NCI-H2227 (cell line): ENCODE results near the gene CLOCK.
"Not testable (repeated sequence)": the region's sequence is repeated elsewhere in the genome, so short reads cannot be mapped to it uniquely, and the experiment has no call there.

Source experiments
- DNase-seq: peaks from one replicate; lab custom pipeline; 2025; ENCODE audit not compliant: unreplicated experiment; lab: John Stamatoyannopoulos, UW

The CLOCK gene, protein sequence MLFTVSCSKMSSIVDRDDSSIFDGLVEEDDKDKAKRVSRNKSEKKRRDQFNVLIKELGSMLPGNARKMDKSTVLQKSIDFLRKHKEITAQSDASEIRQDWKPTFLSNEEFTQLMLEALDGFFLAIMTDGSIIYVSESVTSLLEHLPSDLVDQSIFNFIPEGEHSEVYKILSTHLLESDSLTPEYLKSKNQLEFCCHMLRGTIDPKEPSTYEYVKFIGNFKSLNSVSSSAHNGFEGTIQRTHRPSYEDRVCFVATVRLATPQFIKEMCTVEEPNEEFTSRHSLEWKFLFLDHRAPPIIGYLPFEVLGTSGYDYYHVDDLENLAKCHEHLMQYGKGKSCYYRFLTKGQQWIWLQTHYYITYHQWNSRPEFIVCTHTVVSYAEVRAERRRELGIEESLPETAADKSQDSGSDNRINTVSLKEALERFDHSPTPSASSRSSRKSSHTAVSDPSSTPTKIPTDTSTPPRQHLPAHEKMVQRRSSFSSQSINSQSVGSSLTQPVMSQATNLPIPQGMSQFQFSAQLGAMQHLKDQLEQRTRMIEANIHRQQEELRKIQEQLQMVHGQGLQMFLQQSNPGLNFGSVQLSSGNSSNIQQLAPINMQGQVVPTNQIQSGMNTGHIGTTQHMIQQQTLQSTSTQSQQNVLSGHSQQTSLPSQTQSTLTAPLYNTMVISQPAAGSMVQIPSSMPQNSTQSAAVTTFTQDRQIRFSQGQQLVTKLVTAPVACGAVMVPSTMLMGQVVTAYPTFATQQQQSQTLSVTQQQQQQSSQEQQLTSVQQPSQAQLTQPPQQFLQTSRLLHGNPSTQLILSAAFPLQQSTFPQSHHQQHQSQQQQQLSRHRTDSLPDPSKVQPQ

DNA sequence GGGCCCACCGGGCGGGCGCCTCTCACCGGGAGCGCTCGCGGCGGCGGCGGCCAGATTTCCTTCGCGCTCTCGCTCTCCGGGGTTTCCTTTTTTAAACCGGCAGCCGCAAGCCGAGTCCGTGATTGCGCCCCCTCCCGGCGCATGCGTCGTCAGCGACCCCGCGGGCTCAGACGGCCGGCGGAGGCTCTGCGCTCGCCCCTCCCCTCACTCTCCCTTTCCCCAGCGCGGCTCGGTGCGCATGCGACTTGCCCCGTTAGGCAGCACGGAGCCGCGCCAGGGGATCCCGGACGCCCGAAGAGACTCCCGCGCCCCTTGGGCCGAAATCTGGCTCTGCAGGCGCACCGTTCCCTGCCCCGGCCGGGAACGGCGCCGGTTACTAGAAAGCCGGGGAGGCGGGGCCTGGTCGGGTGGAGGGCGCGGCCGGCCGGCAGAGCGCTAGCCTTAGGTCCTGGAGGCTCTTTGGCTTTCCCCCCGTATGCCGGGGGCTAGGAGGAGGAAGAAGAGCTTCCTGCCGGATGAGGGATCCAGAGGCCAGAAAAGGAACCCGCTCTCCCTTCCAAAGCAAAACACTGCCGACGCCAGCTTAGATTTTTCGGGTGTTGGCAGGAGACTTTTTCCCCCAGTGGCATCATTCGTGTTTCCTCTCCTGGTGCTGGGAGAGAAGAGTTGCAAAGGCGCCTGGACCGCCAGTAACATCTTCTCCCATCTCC lies at the start of gene CLOCK:
Gene CLOCK (minus strand): TSS at position 154 of the 710 bp plus-strand sequence. CDS start 64,124 bp downstream, outside the sequence.
- peak; percentile 89 for DNase-seq

DNA sequence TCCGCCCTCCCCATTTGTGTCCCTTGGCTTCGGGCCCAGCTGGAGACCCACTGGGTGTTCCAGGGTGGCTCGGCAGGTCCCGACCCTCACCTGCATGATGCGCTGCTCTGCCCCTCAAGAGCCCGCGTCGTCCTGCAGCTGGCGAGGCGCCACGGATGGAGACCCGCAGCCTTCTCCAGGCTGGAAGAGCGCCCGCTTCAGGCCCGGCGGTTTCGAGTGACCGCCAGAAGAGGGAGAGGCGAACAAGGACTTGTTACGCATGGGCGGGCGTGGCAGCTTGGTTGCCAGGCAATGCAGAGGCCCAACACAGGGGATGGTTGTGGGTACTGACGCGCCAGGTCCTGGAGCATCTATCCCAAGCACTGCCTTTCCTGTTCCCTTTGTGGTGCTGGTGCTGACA lies 45.3 kb upstream of the CLOCK start, which contains the start of gene PDCL2:
Gene PDCL2 (minus strand): TSS at position 232 of the 400 bp plus-strand sequence. CDS start 136 bp downstream, at position 96.
- DNase-seq = no peak

DNA sequence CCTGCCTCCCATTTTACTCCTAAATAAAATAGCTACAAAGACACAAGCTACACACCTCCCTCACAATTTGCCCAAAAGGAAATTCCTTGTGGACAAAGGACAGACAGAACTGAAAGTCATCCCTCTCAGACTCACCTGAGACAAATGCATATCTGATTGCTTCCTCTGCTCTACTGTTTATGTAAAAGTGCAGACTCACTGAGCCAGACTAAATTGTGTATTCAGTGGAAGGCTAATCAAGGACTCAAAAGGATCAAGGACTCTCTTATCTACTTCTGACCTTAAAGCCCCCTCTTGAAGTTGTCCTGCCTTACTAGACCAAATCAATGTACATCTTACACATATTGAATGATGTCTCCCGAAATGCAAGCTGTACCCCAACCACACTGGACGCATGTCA lies 41.5 kb upstream of the CLOCK start:
- DNase-seq = no peak

DNA sequence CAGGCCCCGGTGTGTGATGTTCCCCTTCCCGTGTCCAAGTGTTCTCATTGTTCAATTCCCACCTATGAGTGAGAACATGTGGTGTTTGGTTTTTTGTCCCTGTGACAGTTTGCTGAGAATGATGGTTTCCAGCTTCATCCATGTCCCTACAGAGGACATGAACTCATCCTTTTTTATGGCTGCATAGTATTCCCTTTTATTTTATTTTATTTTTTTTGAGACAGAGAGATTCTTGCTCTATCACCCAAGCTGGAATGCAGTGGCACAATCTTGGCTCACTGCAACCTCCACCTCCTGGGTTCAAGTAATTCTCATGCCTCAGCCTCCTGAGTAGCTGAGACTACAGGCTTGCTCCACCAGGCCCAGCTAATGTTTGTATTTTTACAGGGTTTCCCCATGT lies 36.1 kb upstream of the CLOCK start:
- DNase-seq = not testable (repeated sequence)

DNA sequence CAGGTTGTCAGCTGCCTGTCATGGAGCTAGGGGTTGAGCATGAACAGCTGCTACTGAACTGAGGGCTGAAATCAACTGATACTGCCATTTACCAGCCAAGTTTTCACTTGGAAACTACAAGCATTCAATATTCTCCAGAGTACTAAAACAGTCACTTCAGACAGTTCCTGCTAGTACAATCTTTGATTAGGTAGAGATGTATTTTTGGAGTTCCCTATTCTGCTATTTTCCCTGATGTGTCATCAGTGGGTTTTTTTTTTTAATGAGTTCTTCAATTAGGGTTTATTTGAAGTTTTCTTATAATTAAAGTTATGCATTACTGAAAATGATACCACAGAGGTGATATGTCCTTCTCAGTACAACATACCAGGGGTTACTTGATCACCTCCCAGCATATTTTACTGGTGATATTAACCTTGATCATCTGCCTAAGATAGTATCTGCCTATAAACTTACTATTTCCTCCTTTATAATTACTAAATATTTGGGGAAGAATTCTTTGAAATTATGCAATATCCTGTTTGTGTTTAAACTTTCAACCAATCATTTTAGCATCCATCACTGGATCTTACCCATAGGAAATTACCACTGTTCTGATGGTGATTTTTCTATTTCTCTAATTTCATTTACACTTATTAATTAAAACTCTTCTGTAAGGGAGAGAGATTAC lies 31.8 kb upstream of the CLOCK start:
- DNase-seq = no peak

DNA sequence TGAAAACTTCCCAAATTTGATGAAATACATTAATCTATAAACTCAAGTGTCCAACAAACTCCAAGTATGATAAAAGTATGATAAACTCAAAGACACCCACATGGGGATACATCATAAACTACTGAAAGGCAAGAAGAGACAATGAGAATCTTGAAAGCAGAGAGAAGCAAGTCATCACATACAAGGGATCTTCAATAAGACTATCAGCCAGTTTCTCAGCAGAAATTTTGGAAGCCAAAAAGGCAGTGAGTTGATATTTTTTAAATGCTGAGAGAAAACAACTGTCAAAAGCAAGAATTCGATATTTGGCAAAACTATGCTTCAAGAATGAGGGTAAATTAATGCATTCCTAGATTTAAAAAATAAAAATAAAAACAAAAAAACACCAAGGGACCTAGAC lies 28.8 kb upstream of the CLOCK start:
- no peak for DNase-seq

DNA sequence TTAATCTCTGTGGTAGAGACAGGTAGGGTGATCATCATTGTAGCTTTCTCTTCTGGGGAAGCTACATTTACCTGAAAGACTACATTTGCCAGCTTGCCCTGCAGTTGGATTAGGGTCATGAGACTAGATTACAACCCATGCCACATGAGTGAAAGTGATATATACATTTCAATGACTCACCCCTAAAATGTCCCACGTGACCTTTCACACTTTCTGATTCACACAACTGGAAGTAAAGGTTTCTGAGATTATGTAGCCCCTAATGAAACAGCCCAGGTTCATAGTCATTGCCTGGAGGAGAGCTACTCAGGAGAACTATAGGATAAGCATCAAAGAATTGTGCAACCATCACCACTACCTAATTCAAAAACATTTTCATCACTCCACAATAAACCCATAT lies 27.5 kb upstream of the CLOCK start:
- DNase-seq = no peak

DNA sequence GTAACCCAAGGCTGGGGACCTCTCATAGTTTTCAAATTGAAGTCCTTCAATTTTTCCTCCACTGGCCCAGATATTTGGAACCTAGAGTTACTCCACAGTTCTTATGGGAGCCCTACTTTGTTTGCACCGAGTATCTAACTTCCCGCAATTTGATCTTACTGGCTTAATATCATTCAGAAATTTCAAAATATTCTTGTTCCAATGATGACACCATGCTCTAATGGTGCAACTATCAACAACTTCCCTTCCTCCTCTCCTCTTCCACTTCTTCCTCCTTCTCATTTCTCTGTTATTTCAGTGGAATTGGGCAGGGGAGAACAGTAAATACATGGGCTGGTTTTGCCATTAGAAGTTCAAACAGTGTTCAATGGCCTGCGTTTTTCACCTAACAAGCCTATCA lies 25.1 kb upstream of the CLOCK start:
- no peak for DNase-seq

DNA sequence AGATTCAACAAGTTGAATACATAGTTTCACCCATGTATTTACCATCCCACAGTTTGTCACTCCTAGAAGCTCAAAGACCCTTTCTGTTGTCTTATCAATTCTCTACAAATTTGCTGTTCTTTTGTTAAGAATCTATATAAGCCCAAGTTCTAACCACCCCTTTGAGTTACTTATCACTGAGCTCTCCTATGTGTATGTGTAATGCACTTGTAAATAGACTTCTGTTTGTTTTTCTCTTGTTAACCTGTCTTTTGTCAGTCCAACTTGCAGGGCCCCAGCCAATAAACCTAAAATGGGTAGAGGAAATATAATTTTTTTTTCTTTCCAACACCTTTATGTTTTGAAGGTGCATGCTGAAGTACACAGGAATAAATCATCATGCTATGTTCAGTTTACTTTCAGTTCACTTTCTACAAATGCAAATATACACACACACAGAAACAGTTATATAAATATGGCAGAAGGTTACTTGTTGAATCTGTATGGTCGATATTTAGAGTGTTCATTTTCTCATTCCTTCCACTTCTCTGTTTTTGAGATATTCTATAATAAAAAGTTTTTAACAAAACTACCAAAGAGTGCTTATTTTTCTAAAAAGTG lies 22.3 kb upstream of the CLOCK start:
- DNase-seq = no peak

DNA sequence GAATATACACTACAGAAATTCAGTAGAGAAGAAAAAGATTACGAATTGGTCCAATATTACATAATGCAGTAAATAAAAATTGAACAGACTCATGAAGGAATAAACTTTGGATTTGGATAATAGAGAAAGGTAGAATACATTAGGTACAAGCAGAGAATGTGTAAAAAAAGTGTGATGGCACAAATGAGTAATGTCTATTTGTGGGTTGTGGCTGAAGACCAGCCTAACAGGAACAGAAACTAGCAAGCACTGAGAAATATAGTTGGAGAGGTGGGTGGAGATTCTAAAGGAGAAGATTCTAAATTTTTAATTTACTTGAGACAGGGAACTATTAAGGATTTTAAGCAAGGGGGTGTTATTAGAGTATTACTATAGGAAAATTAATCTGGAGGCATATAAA lies 15.2 kb upstream of the CLOCK start:
- DNase-seq = no peak

DNA sequence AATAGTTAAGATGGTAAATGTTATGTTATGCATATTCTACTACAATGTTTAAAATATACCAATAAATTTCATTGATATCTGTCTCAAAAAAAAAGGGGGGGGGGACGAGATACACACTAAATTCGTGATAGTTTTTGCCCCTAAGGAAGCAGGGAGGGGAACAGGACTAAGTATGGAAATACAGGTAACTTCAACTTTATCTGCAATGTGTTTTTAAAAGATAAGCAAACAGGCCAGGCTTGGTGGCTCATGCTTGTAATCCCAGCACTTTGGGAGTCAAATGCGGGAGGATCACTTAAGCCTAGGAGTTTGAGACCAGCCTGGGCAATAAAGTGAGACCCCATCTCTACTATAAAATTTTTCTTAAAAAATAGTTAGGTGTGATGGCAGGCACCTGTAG lies 13.4 kb upstream of the CLOCK start:
- no peak for DNase-seq

DNA sequence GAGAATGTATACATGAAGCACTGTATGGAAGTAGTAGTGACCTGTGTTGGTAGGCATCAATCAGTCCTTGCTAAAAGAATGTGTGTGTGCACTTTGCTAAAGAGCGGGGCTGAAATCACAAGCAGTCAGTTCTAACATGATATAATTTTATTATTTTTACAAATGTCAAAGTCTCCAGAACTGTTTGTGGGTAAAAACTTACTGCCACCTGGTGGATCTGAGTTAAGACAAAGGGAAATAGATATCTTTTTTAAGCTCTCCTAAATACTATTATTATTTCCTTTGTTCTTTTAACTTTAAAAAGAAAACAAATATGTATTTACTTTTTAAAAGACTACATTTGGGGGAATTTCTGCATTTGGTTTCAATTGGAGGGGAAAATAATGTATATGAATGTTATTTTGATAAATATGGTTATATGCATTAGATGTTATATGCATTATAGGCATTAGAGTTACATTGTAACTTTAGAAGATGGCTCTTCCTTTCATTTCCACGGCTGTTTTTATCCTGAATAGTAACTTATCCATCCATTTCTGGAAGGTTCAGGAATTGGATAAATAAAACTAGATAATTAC lies 7.8 kb upstream of the CLOCK start:
- DNase-seq = no peak

DNA sequence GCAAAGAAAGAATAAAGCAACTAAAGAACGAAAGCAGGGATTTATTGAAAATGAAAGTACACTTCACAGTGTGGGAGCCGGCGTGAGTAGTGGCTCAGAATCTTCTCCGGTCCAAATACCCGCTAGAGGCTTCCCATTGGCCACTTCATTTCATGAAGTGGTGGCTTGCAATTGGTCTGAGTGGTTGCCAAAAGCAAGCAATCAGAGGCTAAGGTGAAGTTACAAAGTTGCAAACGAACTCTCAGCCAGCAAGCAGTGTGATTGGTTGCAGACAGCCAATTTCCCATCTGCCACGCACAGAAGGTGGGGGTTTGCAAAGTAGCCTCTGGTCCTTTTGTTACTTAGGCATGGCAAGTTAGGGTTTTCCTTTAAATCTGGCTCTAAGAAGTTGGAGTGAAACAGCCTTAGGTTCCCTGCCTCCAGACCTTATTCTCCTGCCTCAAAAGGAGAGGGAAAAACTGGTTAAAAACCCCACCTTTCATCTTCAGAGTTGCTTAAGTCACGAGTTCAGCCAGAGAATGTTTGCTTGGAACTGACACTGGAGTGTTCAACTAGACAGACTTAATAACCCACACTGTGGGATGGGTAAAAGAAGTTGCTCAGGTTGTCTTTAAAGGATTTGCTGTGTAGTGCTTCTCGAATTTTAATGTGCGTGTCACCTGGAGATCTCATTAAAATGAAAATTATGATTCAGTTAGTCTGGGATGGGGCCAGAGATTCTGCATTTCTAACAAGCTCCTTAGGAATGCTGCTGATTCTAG lies 6.9 kb upstream of the CLOCK start:
- peak; percentile 24 for DNase-seq

DNA sequence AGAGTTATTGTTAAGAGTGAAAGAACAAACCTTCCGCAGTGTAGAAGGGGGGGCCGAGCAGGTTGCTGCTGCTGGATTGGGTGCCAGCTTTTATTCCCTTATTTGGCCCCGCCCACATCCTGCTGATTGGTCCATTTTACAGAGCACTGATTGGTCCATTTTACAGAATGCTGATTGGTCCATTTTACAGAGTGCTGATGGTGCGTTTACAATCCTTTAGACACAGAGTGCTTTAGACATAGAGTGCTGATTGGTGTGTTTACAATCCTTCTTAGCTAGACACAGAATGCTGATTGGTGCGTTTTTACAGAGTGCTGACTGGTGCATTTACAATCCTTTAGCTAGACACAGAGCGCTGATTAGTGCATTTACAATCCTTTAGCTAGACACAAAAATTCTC lies 5.3 kb upstream of the CLOCK start:
- DNase-seq = not testable (repeated sequence)

DNA sequence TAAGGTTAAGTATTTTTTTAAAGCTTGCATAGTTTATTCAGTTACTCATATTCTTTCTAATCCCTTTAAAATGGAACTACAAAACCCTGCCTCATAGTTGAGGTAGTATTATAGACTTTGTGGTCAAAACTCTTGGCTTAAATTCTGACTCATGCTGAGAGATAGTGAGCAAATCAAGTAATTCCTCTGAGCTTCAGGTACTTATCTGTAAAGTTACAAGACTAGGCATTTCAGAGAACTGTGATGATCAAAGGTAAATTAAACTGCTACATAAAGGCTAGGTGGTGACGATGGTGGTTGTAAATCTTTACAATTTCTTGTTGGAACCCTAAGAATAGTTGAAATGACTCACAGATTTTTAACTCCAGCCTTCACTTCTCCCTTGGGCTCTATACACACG lies 3.2 kb upstream of the CLOCK start:
- no peak for DNase-seq

DNA sequence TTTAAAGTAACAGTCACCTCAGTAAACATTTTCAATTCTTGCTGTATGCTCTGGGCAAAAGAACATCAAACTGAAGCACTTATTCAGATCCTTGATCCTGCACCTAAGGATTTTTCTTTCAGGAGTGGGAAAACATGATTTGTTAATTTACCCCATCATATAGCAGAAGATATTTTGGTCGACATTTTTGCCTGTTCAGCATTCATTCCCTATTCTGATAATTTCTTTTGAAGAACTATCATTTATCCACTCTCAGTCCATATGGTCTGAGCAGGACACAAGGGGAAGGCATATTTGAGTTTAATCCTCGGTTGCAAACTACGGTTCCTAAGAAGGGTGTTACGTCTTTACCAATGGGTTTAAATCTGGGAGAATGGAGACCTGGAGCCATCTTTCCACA lies 1.2 kb upstream of the CLOCK start:
- DNase-seq = no peak

DNA sequence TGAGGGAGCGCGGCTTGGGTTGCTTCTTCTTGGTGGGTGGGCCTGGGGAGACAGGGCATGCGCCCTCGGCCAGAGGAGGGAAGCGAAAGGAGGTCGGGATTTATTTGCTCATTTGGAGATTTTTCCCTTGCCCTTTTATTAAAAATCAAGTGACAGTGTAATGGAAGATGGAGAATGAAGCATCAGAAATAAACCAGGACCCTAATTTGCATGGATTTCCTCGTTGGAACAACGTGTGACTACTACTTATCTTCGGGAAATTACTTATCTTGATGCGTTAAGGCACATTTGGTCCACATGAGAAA lies 709 bp upstream of the CLOCK start:
- peak; percentile 61 for DNase-seq

DNA sequence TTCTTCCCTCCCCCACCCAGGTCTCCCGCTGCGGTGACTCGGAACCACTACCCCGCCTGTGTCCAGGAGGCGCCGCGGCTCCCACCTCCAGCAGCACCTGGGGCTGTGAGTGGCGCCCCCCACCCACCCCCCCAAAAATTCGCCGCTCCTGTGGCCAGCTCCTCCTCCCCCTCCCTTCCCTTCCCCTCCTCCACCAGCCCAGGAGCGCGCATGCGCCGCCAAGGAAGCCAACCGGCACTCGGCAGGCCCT lies 278 bp downstream of the CLOCK start:
- DNase-seq = no peak

DNA sequence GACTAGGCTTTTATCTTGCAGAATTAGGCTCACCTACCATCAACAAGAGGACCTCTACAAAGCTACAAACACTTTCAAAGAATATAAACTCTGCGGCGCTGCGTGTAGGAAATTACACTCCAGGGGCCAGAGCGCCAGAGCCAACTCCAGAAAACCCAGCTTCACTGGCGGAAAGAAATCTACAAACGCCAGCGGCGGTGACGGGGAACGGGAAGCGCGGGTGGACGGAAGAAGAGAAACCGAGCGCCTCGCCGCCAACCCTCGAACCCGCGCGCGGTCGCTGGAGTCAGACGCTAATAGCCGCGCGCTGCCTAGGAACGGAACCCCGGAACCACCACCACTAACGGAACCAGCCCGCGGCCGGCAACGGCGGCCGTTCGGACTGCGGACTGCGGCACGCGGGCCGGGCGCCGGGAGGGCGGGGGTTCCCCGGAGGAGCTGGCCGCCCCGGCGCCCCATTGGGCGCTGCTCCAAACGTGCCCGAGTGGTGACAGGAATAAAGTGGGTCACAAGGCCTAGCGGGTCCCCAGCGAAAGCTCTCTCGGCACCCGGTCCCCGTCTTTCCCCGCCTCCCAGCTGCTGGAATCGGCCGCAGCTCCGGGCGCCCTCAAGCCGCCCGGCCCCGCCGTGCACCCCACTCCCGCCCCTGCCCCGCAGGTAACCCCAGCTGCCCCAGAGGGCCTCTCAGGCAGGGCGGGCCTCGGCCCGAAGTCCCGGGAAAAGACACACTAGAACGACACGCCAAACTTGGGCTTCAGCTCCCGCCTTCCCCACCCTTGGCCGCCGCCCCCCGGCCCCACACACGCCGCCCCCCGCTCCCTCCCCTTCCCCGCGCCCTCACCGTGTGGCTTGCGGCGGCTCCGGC lies 836 bp downstream of the CLOCK start:
- peak; percentile 84 for DNase-seq
